ENCODE data around the gene TST.

DNA sequence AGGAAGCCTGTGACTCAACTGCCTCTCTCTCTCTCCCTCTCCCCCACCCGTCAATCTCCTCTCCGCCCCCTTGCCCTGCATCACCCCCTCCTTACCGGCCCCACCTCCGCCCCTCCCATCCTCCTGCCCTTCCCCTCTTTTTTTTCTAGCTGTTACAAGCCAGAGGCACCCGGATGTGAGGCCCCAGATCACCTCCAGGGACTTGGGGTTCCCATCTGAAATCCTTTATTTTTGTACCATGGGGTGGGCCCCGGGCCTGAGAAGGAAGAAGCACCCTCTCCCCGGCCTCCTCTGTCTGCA, 43.1 kb upstream of the TST start:
- TF ChIP-seq, protein P1, sequence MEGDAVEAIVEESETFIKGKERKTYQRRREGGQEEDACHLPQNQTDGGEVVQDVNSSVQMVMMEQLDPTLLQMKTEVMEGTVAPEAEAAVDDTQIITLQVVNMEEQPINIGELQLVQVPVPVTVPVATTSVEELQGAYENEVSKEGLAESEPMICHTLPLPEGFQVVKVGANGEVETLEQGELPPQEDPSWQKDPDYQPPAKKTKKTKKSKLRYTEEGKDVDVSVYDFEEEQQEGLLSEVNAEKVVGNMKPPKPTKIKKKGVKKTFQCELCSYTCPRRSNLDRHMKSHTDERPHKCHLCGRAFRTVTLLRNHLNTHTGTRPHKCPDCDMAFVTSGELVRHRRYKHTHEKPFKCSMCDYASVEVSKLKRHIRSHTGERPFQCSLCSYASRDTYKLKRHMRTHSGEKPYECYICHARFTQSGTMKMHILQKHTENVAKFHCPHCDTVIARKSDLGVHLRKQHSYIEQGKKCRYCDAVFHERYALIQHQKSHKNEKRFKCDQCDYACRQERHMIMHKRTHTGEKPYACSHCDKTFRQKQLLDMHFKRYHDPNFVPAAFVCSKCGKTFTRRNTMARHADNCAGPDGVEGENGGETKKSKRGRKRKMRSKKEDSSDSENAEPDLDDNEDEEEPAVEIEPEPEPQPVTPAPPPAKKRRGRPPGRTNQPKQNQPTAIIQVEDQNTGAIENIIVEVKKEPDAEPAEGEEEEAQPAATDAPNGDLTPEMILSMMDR (IDR thresholded peaks at IDR 0.05; ENCODE audit: insufficient read depth, low read length), result no peak
- TF ChIP-seq, protein P2, sequence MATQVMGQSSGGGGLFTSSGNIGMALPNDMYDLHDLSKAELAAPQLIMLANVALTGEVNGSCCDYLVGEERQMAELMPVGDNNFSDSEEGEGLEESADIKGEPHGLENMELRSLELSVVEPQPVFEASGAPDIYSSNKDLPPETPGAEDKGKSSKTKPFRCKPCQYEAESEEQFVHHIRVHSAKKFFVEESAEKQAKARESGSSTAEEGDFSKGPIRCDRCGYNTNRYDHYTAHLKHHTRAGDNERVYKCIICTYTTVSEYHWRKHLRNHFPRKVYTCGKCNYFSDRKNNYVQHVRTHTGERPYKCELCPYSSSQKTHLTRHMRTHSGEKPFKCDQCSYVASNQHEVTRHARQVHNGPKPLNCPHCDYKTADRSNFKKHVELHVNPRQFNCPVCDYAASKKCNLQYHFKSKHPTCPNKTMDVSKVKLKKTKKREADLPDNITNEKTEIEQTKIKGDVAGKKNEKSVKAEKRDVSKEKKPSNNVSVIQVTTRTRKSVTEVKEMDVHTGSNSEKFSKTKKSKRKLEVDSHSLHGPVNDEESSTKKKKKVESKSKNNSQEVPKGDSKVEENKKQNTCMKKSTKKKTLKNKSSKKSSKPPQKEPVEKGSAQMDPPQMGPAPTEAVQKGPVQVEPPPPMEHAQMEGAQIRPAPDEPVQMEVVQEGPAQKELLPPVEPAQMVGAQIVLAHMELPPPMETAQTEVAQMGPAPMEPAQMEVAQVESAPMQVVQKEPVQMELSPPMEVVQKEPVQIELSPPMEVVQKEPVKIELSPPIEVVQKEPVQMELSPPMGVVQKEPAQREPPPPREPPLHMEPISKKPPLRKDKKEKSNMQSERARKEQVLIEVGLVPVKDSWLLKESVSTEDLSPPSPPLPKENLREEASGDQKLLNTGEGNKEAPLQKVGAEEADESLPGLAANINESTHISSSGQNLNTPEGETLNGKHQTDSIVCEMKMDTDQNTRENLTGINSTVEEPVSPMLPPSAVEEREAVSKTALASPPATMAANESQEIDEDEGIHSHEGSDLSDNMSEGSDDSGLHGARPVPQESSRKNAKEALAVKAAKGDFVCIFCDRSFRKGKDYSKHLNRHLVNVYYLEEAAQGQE (IDR thresholded peaks at IDR 0.05; ENCODE audit: insufficient replicate concordance, low read depth), result no peak
- TF ChIP-seq GABPA (IDR thresholded peaks at IDR 0.05; ENCODE audit: low read depth) (no peak), POLR2AphosphoS5 (IDR thresholded peaks at IDR 0.05; ENCODE audit: low read depth) (no peak)
